HG02981 (cell line): ENCODE measurements around the gene DGCR8.
"Not testable (repeated sequence)": the region's sequence is repeated elsewhere in the genome, so short reads cannot be mapped to it uniquely, and the experiment has no call there.

Source experiments
- ATAC-seq: cut with Tn5 transposase; IDR thresholded peaks from one replicate; pipeline ENCODE4 v1.9.1; 2021; ENCODE audit warnings: mild to moderate bottlenecking, moderate library complexity; ENCODE audit not compliant: unreplicated experiment

The DGCR8 gene

GRCh38 chr22:20065896-20066616, 14.0 kb upstream of the DGCR8 start:
- ATAC-seq: no peak

- ATAC-seq: no peak
Measured at GRCh38 chr22:20066617-20067383, 13.2 kb upstream of the DGCR8 start.

DNA sequence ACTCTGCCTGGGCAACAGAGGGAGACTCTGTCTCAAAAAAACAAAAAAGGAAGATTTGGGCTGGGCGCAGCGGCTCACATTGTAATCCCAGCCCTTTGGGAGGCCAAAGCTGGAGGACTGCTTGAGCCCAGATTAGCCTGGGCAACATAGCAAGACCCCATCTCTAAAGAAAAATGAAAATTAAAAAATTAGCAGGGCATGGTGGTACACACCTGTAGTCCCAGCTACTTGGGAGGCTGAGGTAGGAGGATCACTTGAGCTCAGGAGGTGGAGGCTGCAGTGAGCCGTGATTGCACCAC, 12.7 kb upstream of the DGCR8 start:
- not testable (repeated sequence) for ATAC-seq

DNA sequence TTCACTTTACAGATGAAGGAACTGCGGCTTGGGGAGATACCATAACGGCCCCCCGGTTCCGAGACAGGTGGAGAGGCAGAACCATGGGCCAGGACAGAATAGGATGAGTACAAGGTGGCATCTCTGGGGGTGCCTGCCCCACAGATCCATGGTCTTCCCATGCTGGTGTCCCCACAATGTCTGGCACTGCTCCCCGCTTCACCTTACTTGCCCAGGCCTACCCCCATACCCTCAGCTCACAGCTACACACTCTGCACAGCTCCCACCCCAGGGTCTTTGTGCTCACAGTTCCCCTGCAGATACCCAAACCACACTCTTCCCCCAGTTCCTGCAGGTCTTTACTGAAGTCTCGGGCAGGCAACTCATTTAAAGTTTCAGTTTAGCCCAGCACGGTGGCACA, 11.4 kb upstream of the DGCR8 start:
- ATAC-seq: no peak

GRCh38 chr22:20069331-20070042, 10.6 kb upstream of the DGCR8 start:
- no peak for ATAC-seq

GRCh38 chr22:20071524-20071972, 8.5 kb upstream of the DGCR8 start:
- ATAC-seq: no peak

GRCh38 chr22:20076627-20077172, 3.3 kb upstream of the DGCR8 start:
- ATAC-seq: no peak

DNA sequence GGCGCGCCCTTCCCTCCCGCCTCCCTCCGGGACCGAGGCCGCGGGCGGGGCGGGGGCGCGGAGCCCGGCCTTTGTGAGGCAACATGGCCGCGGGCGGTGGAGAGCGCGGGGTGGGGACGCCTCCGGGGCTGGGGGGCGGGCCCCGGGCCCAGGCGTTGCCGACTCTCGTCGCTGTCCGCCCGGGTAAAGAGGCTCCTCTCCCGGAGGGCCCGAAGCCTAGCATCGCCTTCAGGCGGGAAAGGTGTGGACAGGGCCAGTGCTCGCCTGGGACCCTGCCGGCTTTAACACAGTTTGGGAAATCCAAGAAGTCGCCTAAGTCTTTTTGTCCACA, 369 bp downstream of the DGCR8 start:
- peak; percentile 51 for ATAC-seq

DNA sequence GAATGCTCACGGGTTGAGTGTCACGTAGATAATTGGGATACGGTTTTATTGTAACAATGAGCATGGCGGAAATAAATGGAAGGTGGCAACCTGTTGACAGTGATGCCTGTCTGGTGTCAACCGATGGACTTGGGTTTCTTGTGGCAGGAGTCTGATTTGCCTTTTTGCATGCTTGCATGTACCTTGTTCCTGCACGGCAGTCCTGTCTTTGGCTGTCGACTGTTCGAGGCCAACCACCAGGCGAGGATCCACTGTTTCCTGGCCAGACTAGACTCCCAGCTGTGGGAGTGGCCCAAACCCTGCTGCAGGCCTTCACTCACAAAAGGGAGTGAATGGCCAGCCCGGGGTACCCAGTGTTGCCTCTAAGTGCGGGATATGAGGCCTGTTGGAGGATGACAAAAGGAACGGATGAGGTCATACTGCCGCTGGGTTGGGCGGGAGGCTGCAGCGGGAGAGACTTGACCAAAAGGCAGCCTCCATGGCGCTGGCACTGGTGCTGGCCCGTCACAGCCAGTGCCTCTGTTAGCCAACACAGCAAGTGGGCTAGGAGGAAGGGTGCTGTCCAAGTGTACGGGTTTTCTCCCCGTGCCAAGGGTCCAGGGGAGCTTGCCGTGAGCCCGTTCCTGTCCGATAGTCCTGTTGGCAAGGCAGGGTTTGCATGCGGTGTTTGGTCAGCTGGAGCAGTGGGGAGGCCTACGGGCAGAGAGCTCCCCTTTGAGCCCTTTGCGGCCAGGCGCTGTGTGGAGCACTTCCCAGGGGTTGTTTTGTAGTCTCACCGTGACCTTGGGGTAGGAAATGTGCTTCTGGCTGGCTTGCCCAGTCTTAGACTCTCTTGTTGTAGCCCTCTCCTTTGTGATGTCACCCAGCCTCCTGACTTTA, 974 bp downstream of the DGCR8 start:
- no peak for ATAC-seq

DNA sequence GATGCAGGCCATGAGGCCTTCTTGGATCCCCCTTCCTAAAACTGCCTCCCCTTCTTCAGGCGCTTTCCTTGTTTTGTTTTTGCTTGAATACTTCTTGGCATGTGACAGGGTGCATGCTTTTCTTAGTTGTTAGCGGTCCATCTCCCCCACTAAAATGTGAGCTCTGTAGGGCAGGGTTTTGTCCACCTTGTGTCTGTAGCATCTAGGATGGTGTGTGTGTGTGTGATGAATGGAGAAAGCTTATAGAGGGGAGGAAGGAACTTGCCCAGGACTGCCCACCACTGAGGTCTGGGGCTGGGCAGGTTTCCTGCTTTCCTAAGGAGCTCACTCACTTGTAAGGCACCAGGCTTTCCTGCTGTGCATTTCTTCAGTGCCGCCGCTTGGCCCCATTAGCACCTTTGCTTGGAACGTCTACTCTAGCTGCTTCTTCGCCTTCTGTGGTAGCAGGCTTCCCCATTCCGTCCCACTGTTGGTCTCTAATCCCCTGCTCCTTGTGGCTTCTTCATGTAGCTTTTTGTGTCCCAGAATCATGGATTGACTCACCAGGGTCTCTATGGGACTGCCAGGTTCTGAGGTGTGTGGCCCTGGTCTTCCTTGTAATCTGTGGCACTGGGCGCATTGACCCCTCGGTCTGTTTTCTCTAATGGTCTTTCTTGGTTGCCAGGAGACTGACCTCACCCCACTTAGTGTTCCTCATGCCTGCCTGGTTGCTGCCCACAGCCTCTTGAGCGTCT, 3.3 kb downstream of the DGCR8 start:
- ATAC-seq: no peak

DNA sequence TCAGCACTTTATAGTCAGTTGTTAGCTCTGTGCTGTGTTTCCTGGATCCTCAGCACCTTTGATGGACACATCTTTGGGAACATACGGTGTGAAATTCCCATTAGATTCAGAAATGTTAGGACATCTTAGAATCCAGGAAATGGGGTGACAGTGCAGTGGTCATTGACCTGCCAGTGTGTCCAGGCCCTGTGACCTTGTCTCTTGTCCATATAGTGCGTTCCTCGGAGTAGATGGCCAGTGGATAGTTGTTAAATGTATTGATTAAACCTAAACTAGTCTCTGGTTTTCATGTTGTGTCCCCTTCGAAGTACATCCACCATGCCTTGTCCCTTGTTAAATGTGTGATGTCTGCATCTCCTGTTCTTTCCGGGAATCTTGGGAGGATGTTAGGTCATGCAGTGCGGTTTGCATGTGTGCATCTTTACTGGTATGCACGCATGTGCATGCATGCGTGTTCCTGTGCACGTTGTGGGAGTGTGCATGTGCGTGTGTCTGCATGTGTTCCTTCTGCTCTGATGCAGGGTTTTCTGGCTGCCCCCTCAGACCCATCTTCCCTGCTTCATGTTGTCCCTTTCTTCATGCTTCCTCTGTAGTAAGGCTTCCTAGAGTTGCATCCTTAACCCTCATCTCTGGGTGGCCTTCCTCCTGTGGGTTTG, 4.0 kb downstream of the DGCR8 start:
- no peak for ATAC-seq

DNA sequence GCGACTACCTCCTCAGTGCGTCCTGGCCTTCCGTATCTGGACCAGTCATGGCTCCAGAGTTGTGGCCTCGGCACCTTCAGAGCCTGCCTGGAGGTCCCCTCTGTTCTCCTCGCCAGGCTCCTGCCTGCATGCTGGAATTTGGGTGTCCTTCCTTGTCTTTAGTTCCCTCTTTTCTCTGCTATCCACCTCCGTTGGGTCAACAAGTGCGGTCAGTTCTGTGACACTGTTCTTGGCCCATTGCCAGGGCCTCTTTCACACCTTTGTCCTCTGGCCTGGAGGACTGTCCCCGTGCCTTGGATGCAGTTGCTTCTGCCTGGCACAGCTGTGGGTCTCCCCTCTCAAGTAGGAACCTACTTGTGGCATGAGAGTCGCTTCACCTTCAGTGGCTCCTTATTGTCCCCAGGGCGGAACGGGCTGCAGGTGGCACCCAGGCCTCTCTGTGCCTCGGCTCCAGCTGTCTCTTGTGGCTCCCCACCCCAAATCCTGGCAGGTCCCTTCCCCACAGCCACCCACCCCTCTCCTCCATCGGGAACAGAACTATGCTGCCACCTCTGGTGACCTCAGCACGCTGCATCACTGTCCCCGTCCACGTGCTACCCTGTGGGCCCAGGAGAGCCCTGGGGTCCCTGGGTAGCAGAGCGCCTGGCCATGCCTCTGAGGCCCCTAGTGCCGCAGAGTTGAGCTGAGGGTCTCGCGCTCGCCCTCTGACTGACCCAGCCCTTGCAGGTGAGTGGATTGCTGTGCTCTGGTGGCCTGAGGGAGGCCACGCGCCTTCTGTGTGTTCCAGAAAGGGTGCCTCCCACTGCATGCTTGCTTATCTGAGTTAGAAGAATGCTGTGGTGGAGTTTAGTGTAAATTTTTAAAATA, 4.7 kb downstream of the DGCR8 start:
- ATAC-seq: no peak

DNA sequence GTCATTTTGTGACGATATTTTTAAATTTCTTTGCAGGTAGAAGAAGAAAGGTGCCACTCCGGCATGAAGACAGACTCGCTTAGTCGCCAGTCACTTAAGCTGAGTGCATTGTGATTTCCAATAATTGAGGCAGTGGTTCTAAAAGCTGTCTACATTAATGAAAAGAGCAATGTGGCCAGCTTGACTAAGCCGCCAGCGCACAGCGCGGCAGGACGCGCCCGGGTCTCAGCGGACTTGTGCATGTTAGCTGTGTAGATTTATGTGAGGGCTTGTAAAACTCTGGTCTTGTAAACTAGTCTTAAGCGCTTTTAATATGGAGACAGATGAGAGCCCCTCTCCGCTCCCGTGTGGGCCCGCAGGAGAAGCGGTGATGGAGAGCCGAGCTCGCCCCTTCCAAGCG, 5.6 kb downstream of the DGCR8 start:
- ATAC-seq: no peak

GRCh38 chr22:20086101-20086599, 6.1 kb downstream of the DGCR8 start:
- ATAC-seq: no peak

- no peak for ATAC-seq
Measured at GRCh38 chr22:20086763-20087162, 6.7 kb downstream of the DGCR8 start.

GRCh38 chr22:20087319-20088262, 7.5 kb downstream of the DGCR8 start:
- no peak for ATAC-seq

DNA sequence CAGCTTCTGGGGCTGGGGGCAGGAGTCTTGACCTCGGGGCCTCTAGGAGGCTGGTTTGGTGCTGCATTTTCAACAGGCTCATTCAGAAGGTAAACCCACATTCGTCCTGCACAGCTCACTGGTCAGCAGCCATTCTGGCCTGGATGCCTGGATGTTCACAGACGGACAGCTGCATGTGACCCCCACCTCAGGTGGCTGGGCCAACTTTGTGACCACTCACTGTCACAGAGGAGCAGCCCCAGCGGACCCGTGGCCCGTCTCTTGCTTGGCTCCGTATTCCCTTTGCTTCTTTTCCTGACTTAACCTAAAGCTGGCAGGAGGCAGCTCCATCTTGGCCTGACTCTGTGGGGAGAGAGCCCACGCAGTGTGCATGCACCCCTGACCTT, 8.2 kb downstream of the DGCR8 start:
- ATAC-seq: no peak
